HS-5 (cell line): ENCODE measurements around the gene LRP1.
"Not testable (repeated sequence)": the region's sequence is repeated elsewhere in the genome, so short reads cannot be mapped to it uniquely, and the experiment has no call there.

Source experiments
- DNase-seq: peaks from one replicate; pipeline ENCODE4 v3.0.0-alpha.2; 2012; ENCODE audit warnings: low read depth

LRP1 gene

GRCh38 chr12:57112492-57113294, 15.6 kb upstream of the LRP1 start:
- DNase-seq = no peak

GRCh38 chr12:57116580-57117281, 11.6 kb upstream of the LRP1 start:
- DNase-seq = no peak

DNA sequence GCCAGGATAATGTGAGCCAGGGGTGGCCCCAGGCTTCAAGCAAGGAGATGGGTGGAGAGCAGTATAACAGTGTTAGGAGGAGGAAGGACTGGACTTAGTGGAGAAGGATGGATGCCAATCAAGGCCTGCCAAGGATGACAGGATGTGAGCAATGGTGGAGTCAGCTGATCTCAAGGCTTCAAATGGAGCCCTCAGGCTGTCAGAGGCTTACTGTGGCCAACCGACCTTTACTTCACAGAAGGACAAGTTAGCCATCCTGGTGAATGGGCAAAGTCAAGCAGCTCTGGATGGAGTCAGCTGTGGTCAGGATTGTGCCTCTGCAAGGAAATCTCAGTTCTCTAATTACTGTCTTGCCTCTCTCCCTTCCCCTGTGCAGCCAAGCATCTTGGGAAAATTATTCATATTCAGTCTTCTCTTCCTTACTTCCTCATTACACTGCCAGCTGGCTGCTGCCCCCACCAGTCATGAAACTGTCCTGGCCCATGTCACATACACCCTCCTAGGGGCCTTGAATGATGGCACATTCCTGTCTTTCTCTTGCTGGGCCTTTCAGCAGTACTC, 9.5 kb upstream of the LRP1 start:
- DNase-seq = no peak

DNA sequence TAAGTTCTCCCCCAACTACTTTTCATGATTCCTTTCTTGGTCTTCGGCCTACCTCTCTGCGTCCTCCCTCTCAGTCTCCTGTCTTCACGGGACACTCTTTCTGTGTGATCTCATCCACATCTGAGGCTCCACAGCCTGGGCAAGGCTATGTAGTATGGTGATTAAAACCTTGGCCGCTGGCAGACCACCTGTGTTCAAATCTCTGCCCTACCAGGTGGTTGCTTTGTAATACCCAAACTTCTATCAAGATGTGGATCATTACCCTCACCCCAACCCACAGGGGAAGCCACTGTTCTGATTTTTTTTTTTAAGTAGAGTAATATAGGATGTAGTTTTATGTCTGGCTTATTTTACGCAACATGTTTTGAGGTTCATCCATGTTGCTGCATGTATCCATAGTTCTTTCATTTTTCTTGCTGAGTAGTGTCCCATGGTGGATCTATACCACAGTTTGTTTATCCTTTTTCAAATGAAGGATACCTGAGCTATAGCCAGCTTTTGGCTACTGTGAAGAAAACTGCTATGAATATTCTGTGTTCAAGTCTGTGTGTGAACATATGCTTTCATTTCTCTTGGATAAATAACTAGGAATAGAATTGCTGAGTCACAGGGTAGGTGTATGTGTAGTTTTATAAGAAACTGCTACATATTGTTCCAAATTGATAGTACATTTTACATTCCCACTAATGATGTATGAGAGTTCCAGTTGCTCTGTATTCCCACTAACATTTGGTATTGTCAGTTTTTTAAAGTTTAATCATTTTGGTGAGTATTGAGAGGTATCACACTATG, 8.8 kb upstream of the LRP1 start:
- no peak for DNase-seq

GRCh38 chr12:57120718-57121117, 7.6 kb upstream of the LRP1 start:
- DNase-seq = not testable (repeated sequence)

GRCh38 chr12:57123813-57124212, 4.5 kb upstream of the LRP1 start:
- DNase-seq = no peak

GRCh38 chr12:57124261-57124877, 3.9 kb upstream of the LRP1 start:
- no peak for DNase-seq

DNA sequence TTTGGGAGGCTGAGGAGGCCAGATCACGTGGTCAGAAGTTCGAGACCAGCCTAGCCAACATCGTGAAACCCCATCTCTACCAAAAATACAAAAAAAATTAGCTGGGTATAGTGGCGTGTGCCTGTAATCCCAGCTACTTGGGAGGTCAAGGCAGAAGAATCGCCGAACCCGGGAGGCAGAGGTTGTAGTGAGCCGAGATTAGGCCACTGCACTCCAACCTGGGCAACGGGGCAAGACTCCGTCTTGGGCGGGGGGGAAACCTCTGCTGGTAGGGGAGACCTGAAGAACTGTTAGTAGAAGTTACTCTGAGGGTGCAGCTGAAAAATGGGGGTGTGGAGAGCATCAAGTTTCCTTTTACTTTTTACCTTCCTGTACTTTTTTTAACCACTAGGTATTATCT, 2.2 kb upstream of the LRP1 start:
- DNase-seq = no peak

GRCh38 chr12:57126561-57126960, 1.7 kb upstream of the LRP1 start:
- no peak for DNase-seq

DNA sequence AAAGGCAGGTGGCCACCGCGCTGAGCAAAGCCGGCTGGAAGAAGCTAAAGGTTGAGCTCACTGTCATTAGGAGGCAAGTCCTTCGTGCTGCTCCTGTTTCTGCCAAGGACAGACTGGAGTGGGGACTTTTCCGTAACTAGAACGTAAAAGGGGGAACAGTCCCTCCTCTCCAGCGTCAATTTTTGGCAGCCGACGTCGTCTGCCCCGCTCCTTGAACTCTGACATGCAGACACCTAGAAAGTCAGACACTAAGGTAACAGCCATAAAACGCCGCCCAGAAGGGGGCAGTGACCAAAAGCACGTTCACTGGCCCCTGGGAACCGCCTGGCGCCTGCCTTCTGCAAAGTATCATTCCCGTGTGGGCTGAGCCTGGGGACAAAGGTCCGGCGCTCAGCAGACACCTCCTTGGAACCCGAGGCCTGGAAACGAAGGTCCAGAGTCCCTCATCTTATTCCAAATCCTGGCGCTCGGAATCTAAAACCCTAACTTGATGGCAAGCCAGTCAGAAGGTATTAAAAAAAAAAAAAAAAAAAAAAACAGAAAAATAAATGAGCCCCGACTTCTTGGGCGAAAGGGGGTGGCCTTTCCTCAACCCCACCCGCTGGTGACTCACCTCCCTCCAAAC, 1.1 kb upstream of the LRP1 start:
- DNase-seq = no peak

GRCh38 chr12:57128519-57129247, 400 bp downstream of the LRP1 start:
- no peak for DNase-seq

DNA sequence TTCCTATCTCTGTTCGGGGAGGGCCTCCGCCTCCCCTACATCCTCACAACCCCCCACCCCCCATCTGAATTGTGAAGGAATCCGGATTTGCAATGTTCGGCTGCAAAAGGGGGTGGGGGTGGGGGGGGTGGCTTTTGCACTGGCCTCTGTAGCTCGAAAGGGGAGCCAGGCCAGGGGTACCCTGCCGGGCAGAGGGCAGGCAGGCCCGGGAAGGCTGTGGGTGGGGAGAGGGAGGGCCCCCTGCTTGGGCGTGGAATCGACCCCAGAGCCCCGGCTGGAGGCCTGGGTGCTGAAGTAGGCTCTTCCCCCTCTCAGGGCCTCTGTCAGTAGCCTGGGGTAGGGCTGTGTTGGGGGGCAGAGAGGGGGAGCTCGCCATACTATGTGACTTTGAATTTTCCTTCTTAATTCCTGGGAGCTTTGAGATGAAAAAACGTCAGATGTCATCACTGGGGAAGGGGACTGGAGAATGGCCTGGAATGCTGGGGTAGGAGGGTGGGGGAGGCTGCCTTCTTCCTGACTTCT, 1.1 kb downstream of the LRP1 start:
- DNase-seq = no peak

DNA sequence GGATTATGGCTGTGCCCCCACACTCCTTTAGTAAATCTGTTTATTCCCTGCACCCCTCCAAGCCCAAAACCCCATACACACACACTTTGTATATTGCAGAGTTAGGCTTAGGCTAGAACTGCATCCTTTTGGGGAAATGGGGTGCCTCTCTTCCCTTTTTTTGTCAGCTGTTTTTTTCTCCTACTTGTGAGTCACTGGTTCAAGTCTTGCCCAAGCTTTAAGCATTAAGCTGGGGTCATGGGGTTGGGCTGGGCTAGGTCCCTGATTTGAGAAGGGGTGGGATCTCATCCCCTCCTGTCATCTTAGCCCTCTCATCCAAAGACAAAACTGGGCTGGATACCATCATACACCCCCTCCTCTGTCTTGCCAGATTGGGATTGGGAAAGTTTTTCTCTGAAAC, 1.6 kb downstream of the LRP1 start:
- DNase-seq = no peak

DNA sequence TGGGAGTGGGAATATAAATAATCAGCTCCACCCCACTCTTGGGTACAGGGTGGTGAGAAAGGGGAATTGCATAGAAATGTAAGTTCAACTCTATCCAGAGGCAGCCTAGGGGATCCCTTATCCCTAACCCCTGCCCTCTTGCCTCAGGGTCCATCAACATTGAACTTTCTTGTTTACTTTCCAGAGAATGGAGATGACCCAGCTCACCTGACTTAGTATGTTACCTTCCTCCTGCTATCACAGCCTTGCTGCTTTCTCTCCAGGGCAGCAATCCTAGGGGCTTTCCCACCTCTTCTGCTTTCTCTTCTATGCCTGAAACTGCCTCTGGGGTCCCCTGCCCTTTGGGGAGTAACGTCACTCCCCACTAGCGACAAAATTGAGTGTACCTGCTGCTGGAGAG, 2.7 kb downstream of the LRP1 start:
- no peak for DNase-seq

GRCh38 chr12:57131896-57132744, 3.8 kb downstream of the LRP1 start:
- no peak for DNase-seq

DNA sequence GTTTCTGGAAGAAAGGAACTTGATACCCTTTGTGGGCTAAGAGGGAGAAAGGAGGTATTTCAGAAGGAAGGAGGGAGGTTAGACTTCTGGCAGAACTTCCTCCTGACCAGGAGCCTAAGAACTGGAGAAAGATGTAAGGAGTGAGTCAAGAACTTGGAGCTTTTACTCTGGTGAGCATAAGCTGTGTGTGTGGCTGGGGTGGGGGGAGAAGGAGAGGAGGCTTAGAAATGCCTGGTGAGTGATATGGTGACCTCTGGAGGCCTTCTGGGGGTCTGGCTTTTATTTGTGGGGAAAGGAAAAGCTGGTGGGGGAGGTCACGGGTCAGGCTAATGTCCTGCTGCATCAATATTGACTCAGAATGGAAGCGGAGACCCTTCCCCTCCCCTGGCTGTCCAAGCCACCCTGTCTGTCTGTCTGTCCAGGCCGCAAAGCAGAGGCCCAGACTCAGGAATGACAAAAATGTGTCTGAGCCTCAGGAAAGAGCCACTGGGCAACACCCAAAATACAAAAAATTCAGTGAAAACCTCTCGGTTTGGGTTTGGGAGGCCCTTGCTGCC, 4.8 kb downstream of the LRP1 start:
- no peak for DNase-seq

- no peak for DNase-seq
Measured at GRCh38 chr12:57133916-57134315, 5.6 kb downstream of the LRP1 start.

DNA sequence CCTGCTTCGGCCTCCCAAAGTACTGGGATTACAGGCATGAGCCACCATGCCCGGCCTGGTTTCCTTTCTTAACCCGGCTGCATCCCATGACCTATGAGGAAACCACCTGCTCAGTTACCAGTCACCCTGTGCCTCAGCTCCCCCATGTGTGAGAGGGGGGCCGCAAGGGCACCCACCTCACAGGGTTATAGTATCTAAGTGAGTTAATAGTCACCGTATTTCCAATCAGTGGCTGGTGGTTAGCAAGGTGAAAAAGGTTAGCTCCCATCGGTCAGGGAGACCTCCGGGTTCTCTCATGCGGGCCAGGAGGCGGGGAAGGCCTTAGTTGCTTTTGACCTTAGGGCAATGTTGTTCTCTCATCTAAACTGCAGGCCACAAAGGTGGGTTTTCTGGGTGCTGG, 6.7 kb downstream of the LRP1 start:
- no peak for DNase-seq

GRCh38 chr12:57135527-57136326, 7.4 kb downstream of the LRP1 start:
- no peak for DNase-seq
